HS-5 (cell line): ENCODE measurements around the gene RYR3.
"Not testable (repeated sequence)": the region's sequence is repeated elsewhere in the genome, so short reads cannot be mapped to it uniquely, and the experiment has no call there.

Experiments used
- DNase-seq: peaks from one replicate; pipeline ENCODE4 v3.0.0-alpha.2; 2012; ENCODE audit warnings: low read depth

Gene RYR3

DNA sequence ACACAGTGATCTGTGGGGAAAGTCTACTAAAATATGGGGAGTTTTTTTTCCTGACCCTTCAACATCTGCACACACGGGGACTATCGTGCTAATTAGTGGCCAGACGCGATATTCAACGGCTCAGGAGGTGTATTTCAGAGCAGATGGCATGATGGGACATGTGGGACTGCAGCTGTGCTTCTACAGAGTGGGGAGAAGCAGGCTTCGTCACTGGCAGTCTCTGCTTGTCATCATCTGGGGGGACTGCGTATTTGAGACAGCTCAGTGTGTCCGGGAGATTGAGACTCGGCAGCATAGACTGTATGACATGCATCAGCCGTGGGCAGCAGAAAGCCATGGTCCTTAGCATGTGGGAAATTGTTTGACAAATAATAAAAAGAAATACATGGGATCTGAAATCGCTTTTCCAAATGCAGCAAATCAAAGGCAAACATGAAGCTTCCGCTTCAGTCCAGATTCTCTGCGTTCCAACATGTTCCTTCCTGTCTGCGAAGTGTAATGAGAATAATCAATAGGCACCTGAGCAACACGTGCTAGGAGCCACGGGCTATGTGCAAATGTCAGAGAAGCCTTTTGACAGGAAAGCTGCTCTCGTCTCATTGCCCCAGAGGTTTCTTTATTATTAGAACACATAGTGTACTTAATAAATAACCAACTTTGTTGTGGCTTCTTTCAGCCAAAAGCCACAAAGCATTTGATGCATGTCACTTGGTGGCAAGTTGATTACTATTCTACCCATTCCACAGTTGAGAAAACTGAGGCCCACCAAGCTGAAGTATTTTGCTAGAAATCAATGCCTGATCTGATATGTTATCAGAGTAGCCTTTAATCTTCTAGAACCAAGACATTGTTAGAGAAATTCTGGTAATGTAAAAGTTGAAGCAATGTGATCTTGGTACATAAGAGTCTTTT lies 276.3 kb downstream of the RYR3 start:
- no peak for DNase-seq

DNA sequence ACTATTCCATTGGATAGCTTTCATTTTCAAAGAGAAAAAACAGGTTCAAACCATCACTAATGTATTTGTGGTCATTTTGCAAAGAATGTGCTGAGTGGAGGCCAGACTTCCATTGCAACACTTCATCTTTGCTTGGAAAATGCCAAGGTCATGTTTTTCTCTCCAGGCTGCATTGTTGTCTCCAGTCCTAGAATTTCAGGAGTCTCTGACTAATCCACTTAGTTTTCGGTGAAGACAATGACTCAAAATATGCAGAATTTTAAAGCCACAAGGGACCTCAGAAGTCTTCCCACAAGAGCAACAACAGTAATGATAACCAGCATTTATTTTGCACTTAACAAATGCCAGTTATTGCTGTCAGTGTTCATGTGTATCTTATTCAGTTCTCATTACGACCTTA lies 277.0 kb downstream of the RYR3 start:
- DNase-seq: peak; percentile 33

DNA sequence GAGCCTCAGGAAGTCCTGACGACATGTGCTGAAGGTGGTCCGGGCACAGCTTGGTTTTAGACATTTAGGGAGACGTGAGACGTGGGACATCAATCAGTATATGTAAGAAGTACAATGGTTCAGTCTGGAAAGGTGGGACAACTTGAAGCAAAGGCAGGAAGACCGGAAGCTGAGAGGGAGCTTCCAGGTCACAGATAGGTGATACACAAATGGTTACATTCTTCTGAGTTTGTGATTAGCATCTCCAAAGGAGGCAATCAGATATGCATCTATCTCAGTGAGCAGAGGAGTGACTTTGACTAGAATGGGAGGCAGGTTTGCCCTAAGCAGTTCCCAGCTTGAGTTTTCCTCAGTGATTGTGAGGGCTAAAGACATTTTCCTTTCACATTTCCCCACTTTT lies 282.1 kb downstream of the RYR3 start:
- no peak for DNase-seq

- DNase-seq: not testable (repeated sequence)
Measured at GRCh38 chr15:33598382-33598781, 287.6 kb downstream of the RYR3 start.

GRCh38 chr15:33600212-33600611 lies 289.4 kb downstream of the RYR3 start:
- no peak for DNase-seq

DNA sequence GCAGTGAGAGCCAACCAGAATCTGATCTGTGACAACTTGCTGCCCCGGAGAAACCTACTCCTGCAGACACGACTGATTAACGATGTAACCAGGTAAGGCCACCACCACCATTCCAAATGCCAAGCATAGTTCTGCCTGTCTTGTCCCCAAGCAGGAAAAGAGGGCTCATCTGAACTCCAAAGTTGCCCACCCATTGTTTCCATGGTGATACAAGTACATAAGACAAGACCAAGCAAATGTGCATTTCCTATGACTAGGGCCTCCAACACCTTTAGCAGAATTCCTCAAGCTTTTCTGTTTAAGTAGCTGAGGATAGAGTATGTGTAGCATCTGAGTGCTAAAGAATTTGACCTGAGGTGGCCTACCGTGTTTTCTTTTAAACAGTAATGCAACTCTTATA lies 290.7 kb downstream of the RYR3 start:
- DNase-seq: no peak

GRCh38 chr15:33608714-33609113 lies 297.9 kb downstream of the RYR3 start:
- no peak for DNase-seq

- no peak for DNase-seq
Measured at GRCh38 chr15:33612721-33613304, 302.0 kb downstream of the RYR3 start.

DNA sequence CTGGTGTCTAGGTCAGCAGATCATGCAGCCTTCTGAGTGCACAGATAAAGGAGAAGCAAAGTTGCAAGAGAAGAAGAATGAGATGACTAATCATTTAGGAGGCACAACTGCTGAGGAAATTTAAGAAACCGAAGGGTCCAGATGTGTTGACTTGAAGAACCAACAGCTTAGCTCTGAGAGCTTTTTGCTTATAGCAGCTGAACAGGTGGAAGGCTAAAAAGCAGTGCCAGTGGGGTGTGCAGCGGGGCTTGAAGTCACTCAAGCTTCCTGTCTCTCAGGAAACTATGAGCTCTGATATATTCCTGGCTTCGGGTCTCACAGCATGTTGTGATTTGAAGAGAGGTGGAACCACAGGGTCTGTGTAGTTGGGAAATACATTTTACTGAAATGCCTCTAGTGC lies 305.7 kb downstream of the RYR3 start:
- no peak for DNase-seq

DNA sequence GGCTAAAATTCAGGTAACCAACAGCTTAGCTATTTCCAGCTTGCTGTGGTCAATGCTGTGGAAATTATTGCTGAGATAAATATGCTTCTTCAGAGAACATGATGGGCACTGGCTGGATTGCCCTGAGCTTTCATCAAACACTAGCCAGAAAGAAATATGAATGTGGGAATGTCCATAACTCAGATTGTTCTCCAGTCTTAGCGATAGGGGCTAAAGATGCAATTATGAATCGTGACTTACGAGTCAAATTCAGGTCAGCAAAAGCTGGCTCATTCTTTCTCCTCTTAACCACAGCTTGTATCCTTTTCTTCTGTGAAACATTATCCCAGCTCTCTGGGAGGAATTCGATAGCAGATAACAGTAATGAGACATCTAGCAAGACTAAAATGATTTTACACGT lies 307.6 kb downstream of the RYR3 start:
- DNase-seq: no peak

GRCh38 chr15:33621141-33621540 lies 310.4 kb downstream of the RYR3 start:
- no peak for DNase-seq

DNA sequence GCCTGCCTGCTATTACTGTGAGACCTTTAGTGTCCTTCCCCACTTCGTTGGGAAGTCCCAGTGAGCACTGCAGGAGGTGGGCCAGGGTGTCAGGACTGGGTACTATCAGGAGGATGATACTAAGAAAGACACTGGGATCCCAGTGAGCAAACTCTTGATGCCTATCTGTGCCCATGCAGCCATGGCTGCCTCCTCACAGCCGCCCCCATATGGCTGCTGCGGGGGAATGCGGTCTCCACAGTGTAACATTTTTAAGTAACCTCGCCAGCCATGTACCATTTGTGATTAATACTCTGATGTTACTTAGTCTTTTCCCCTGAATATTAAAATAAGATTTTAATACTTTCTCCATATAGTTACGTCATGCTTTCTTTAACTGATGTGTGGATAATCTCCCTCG lies 312.2 kb downstream of the RYR3 start:
- no peak for DNase-seq

GRCh38 chr15:33624439-33624838 lies 313.7 kb downstream of the RYR3 start:
- DNase-seq: no peak

DNA sequence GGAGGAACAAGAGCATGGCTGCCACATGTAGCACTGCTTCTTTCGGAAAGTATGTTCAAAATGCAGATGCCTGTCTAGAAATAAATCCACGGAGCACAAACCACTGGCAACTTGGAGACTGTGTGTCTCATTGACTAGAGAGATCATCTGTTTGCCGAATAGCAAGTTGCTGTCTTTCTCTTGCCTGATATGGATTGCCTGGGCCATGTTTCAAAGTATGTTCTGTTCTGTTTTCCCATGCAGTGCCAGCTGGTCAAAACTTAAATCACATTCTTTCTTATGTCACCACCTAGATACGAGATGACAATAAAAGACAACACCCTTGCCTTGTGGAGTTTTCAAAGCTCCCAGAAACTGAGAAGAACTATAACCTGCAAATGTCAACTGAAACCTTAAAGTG lies 318.9 kb downstream of the RYR3 start:
- no peak for DNase-seq

DNA sequence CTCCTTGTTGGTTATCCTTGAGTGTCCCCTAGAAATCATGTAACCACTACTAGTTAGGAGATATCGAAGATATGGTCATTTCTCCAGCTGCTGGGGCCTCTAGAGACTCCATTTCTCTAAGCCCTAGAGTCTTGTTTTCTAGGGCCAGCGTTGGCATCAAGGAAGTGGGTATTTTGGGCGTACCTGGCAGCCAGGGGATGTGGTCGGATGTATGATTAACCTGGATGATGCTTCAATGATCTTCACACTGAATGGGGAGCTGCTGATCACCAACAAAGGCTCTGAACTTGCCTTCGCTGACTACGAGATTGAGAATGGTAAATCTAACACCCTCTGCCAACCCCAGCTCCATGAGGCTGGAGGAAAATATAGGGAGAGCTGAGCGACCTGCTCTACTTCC lies 325.5 kb downstream of the RYR3 start:
- DNase-seq: no peak

- DNase-seq: no peak
Measured at GRCh38 chr15:33636958-33637357, 326.2 kb downstream of the RYR3 start.

DNA sequence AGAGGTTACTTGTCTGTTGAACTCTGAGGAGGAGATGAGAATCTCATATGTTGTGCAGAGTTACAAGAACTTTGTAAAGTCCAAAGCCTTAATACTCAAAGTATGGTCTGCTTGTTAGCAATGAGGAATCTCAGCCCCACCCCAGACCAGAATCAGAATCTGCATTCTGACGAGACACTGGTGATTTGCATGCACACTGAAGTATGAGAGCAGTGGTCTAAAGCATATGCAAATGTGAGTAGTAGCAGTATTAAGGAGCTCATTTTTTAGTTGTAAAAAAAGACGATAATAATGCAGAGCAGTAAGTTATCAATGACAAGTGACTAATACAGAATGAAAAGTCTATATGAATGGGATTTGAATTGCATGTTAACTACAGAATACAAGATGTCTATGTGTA lies 327.7 kb downstream of the RYR3 start:
- no peak for DNase-seq

DNA sequence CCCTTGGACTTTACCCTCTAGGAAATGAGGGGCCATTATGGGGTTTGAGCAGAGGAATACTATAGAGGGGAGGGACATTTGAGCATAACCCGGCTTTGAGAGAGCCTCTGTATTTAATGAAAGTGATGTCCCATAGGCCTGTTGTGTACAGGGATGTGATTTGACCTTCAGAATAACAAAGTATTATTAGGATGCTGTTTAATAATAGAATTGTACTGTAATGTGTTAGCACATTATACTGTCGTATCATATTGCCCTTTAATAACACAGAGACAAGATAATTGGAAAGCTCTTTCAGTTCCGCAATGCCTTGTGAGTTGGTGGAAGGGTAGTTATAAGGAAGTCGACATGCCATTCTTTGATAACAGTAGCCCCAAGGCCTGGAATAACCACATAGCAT lies 328.3 kb downstream of the RYR3 start:
- DNase-seq: no peak

DNA sequence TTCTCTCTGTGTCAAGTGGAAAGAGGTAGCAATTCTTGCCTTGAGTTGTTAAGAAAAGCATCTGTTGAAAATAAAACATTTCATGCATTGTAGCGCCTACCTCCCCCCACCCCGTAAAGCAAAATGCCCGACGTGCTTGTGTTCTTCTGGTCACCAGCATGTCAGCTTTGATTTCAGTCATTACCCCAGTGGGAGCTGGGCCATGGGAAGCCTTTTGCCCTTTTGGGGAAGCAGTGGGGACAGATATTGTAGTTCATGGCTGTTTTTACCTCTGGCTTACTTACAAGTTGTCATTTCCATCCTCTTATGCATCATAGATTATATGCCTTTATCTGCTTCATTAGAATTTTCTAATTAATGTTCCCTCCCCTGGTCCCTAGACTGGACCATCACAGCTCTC lies 328.7 kb downstream of the RYR3 start:
- DNase-seq: no peak

DNA sequence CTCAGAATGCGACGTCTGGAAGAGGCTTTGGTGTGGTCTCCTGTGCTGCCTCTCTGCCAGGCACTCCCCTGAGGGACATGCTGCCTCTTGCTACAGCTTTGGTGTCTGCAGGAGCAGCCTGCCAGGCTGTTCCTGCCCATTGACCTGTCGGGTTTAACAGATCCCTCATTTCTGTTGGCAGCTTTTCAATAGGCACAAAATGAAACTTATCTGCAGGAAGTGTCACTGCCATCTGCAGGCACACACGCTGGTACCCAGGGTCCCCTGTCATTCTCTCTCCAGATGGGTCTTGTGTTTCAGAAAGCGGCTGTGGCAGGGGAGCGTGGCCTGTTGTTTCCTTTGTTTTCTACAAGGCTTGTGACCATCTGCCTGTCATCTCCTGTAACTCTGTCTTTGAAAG lies 329.2 kb downstream of the RYR3 start:
- no peak for DNase-seq

GRCh38 chr15:33641069-33641468 lies 330.3 kb downstream of the RYR3 start:
- DNase-seq: no peak

DNA sequence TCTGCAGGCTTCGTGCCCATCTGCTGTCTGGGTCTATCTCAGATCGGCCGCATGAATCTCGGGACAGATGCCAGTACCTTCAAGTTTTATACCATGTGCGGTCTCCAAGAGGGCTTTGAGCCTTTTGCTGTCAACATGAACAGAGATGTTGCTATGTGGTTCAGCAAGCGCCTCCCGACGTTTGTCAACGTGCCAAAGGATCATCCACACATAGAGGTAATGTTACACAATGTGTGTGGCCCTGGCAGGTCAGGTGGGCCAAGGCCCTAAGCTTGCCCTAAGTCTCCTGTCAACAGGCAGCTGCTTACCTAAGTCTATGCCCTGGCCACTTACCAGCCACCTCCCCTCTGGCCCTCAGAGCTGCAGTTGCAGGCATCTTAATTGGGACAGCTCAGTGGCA lies 333.5 kb downstream of the RYR3 start:
- no peak for DNase-seq

DNA sequence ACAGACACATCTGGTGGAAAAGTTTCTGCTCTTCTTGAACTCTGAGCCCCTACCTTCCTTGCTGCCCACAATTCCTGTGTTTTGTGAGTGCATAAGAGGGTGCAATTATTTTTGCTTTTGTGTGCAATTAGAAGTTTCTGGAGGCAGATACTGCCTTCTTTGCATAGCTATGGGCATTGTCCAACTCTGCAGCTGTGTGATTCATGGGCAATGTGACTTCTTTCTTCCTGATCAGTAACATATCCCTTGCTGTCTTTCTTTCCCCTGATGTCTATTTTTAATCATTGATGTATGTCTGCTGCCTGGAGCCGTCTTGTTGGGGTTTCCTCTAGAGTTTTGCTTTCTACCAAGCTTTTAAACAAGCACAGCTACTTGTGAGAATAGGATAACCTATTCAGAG lies 336.0 kb downstream of the RYR3 start:
- no peak for DNase-seq
